Neural cell (in vitro differentiated cells): ENCODE results near the gene GRHL1. TPM values are rescaled to one million over a fixed set of nuclear protein-coding genes. Genes with fewer than 3 reads are reported as not detected.

Experiments
- H2AFZ ChIP-seq: fragments of 200-600, 300-800 bp; sonication (generic), shearing (Covaris generic); 2 replicates; pipeline ENCODE4 v1.6.0; 2014; ENCODE audit warnings: low read depth, mild to moderate bottlenecking, antibody characterized with exemption, low read length, moderate library complexity
- H3F3A ChIP-seq: fragments of 200-600 bp; shearing (Covaris generic); 2 replicates; pipeline ENCODE4 v1.6.1; 2016; ENCODE audit warnings: mild to moderate bottlenecking, moderate library complexity, mixed read lengths, antibody characterized with exemption, low read length; ENCODE audit not compliant: insufficient read depth, poor library complexity, severe bottlenecking
- H3K27ac ChIP-seq: fragments of 200-600, 300-800 bp; sonication (generic), shearing (Covaris generic); 2 replicates; pipeline ENCODE4 v1.5.1; 2014; ENCODE audit warnings: mild to moderate bottlenecking, low read length, moderate library complexity
- H3K27me3 ChIP-seq: fragments of 300-800, 200-600 bp; sonication (generic), shearing (Covaris generic); 2 replicates; pipeline ENCODE4 v1.6.0; 2014; ENCODE audit warnings: mild to moderate bottlenecking, low read depth, low read length, moderate library complexity; ENCODE audit not compliant: insufficient read depth
- H3K36me3 ChIP-seq: fragments of 300-800, 200-600 bp; sonication (generic), shearing (Covaris generic); 2 replicates; pipeline ENCODE4 v1.5.1; 2014; ENCODE audit warnings: mild to moderate bottlenecking, antibody characterized with exemption, low read length, moderate library complexity; ENCODE audit not compliant: insufficient read depth
- H3K4me2 ChIP-seq: fragments of 300-800, 200-600 bp; sonication (generic), shearing (Covaris generic); 2 replicates; pipeline ENCODE4 v1.6.0; 2014; ENCODE audit warnings: mild to moderate bottlenecking, low read length
- H3K4me3 ChIP-seq: fragments of 300-800, 200-600 bp; sonication (generic), shearing (Covaris generic); 2 replicates; pipeline ENCODE4 v1.5.1; 2014; ENCODE audit warnings: mild to moderate bottlenecking, low read length, moderate library complexity
- H3K79me2 ChIP-seq: fragments of 200-600 bp; shearing (Covaris generic); replicated peaks from 2 replicates; pipeline ENCODE4 v1.6.0; 2014; ENCODE audit warnings: mild to moderate bottlenecking, low read length, moderate library complexity; ENCODE audit not compliant: insufficient read depth
- H3K9ac ChIP-seq: fragments of 300-800, 200-600 bp; sonication (generic), shearing (Covaris generic); 2 replicates; pipeline ENCODE4 v1.6.1; 2016; ENCODE audit warnings: mild to moderate bottlenecking, low read length, mixed read lengths
- H3K9me2 ChIP-seq: fragments of 200-600 bp; shearing (Covaris generic); 2 replicates; pipeline ENCODE4 v1.6.1; 2016; ENCODE audit warnings: mild to moderate bottlenecking, low read length, mixed read lengths; ENCODE audit not compliant: insufficient read depth
- H3K9me3 ChIP-seq: fragments of 200-600, 300-800 bp; sonication (generic), shearing (Covaris generic); 2 replicates; pipeline ENCODE4 v1.6.1; 2016; ENCODE audit warnings: mild to moderate bottlenecking, mixed run types, low read length, moderate library complexity, mixed read lengths
- H4K20me1 ChIP-seq: fragments of 200-600 bp; shearing (Covaris generic); 2 replicates; pipeline ENCODE4 v1.6.1; 2016; ENCODE audit warnings: mild to moderate bottlenecking, mixed run types; ENCODE audit not compliant: insufficient read depth
- CTCF ChIP-seq: fragments of 450-650 bp; IDR thresholded peaks from 2 replicates; pipeline ENCODE4 v1.5.1; 2014; ENCODE audit warnings: antibody characterized with exemption, mild to moderate bottlenecking, moderate library complexity; ENCODE audit not compliant: poor library complexity, severe bottlenecking
- EP300 ChIP-seq: fragments of 450-650 bp; conservative IDR thresholded peaks from 2 replicates; pipeline ENCODE4 v1.6.1; 2014; ENCODE audit warnings: antibody characterized with exemption, mild to moderate bottlenecking, moderate library complexity; ENCODE audit not compliant: poor library complexity, severe bottlenecking
- EZH2 ChIP-seq: fragments of 200-600, 300-800 bp; shearing (Covaris generic), sonication (generic); IDR thresholded peaks from 2 replicates; pipeline ENCODE4 v1.6.1; 2014; ENCODE audit warnings: antibody characterized with exemption, low read length, borderline replicate concordance, mild to moderate bottlenecking; ENCODE audit not compliant: insufficient read depth, poor library complexity, severe bottlenecking
- MXI1 ChIP-seq: fragments of 450-650 bp; conservative IDR thresholded peaks from 2 replicates; pipeline ENCODE4 v1.6.1; 2014; ENCODE audit warnings: antibody characterized with exemption, mild to moderate bottlenecking; ENCODE audit not compliant: poor library complexity, severe bottlenecking
- POLR2AphosphoS5 ChIP-seq: IDR thresholded peaks from 2 replicates; pipeline ENCODE4 v1.6.1; 2012
- RAD21 ChIP-seq: fragments of 450-650 bp; conservative IDR thresholded peaks from 2 replicates; pipeline ENCODE4 v1.6.1; 2014; ENCODE audit warnings: antibody characterized with exemption, mild to moderate bottlenecking, moderate library complexity
- REST ChIP-seq: IDR thresholded peaks from 2 replicates; pipeline ENCODE4 v1.6.1; 2012; ENCODE audit warnings: borderline replicate concordance
- SMC3 ChIP-seq: fragments of 450-650 bp; conservative IDR thresholded peaks from 2 replicates; pipeline ENCODE4 v1.6.1; 2014; ENCODE audit warnings: antibody characterized with exemption, mild to moderate bottlenecking, moderate library complexity; ENCODE audit not compliant: poor library complexity
- TAF1 ChIP-seq: IDR thresholded peaks from 2 replicates; pipeline ENCODE4 v1.6.1; 2012; ENCODE audit warnings: low read depth
- polyA plus RNA-seq: library from polyadenylated mRNA; depleted of rRNA; stranded (reverse); fragments of >200 nt; gene quantifications from 2 replicates; pipeline ENCODE4 v1.2.3, GENCODE V29; 2014

GRHL1 gene
- polyA plus RNA-seq, 1 donor from 2014 or later = 26.3 TPM

GRCh38 chr2:9985531-9986328 is 34.2 kb downstream of the GRHL1 start:
- Histone ChIP-seq H3K9me2 (no peaks in the 10 kb centered on the region), H3K9ac (no peak overlapping the region), H3F3A (no peaks in the 10 kb centered on the region), H3K4me3 (no peak overlapping the region), H3K79me2 (no peaks in the 10 kb centered on the region), H4K20me1 (no peaks in the 10 kb centered on the region), H3K27me3 (no peaks in the 10 kb centered on the region), H3K9me3 (no peaks in the 10 kb centered on the region), H3K36me3 (no peaks in the 10 kb centered on the region), H3K27ac (no peak overlapping the region), H2AFZ (no peak overlapping the region), H3K4me2 (no peak overlapping the region)
- TF ChIP-seq MXI1 (no peak), SMC3 (no peak), REST (no peak), EP300 (no peak), EZH2 (no peak), TAF1 (no peak), CTCF (no peak), RAD21 (no peak), POLR2AphosphoS5 (no peak)

GRCh38 chr2:9988320-9988719 is 36.8 kb downstream of the GRHL1 start:
- H3K4me2 ChIP-seq = no peak overlapping the region
- H3K36me3 ChIP-seq = no peaks in the 10 kb centered on the region
- no peak overlapping the region for H3K27ac ChIP-seq
- no peak overlapping the region for H3K4me3 ChIP-seq
- no peak overlapping the region for H3K9ac ChIP-seq
- H3K79me2 ChIP-seq = no peaks in the 10 kb centered on the region
- no peak for TF ChIP-seq EZH2
- TF ChIP-seq POLR2AphosphoS5 = no peak
- TF ChIP-seq MXI1 = no peak
- TF ChIP-seq EP300 = no peak
- no peak for TF ChIP-seq TAF1
- TF ChIP-seq REST = no peak
- TF ChIP-seq CTCF = no peak
- H3K27me3 ChIP-seq = no peaks in the 10 kb centered on the region
- H2AFZ ChIP-seq = no peak overlapping the region
- H4K20me1 ChIP-seq = no peaks in the 10 kb centered on the region
- no peaks in the 10 kb centered on the region for H3K9me3 ChIP-seq
- H3F3A ChIP-seq = no peaks in the 10 kb centered on the region
- H3K9me2 ChIP-seq = no peaks in the 10 kb centered on the region
